Common myeloid progenitor, CD34-positive (primary cell): ENCODE data around the gene MAST2.
A peak's percentile ranks its signal among the peaks of the same experiment; 100 is the strongest.
"Not testable (repeated sequence)": the region's sequence is repeated elsewhere in the genome, so short reads cannot be mapped to it uniquely, and the experiment has no call there.

ENCODE experiments used
- CTCF ChIA-PET: fragments of 350-600 bp; sonication (Branson Sonifier 250); formaldehyde crosslinking; loops from one replicate; lab custom pipeline; 2021; ENCODE audit warnings: antibody characterized with exemption; lab: Charles Lee
- POLR2A ChIA-PET: fragments of 350-600 bp; sonication (Branson Sonifier 250); formaldehyde crosslinking; loops from one replicate; lab custom pipeline; 2021; ENCODE audit warnings: antibody characterized with exemption; lab: Charles Lee
- DNase-seq, 3 donors: peaks; one replicate each; pipeline versions ENCODE4 v3.0.0 to v3.0.0-alpha.2; 2013
- H3K27ac ChIP-seq, 2 experiments: 1 replicate in 1 of 2; 2 replicates in 1 of 2; pipeline ENCODE4 v1.7.0; 2013; ENCODE audit warnings: inconsistent platforms in 2 of 2, low read length in 2 of 2, mild to moderate bottlenecking in 2 of 2, low read depth in 1 of 2, moderate library complexity in 1 of 2; ENCODE audit not compliant: severe bottlenecking in 2 of 2, insufficient read depth in 1 of 2, poor library complexity in 1 of 2
- H3K27me3 ChIP-seq, 5 experiments: replicated peaks in 2 of 5; 1 replicate in 3 of 5; 2 replicates in 2 of 5; pipeline versions ENCODE4 v1.6.1 to v1.7.0; 2013; ENCODE audit warnings: low read length in 4 of 5, mild to moderate bottlenecking in 2 of 5, moderate library complexity in 2 of 5, inconsistent platforms in 1 of 5; ENCODE audit not compliant: insufficient read depth in 5 of 5, control insufficient read depth in 4 of 5
- H3K36me3 ChIP-seq, 4 experiments: 1 replicate in 2 of 4; 2 replicates in 2 of 4; pipeline versions ENCODE4 v1.6.1 to v1.7.0; 2013; ENCODE audit warnings: low read length in 3 of 4, control low read depth in 1 of 4, mild to moderate bottlenecking in 1 of 4; ENCODE audit not compliant: control insufficient read depth in 4 of 4, insufficient read depth in 4 of 4
- H3K4me1 ChIP-seq, 4 experiments: 1 replicate in 3 of 4; 2 replicates in 1 of 4; pipeline versions ENCODE4 v1.6.1 to v1.7.1; 2013; ENCODE audit warnings: low read length in 3 of 4, mild to moderate bottlenecking in 3 of 4, control low read depth in 1 of 4, inconsistent platforms in 1 of 4, moderate library complexity in 1 of 4; ENCODE audit not compliant: control insufficient read depth in 4 of 4, insufficient read depth in 4 of 4; ENCODE audit errors: control extremely low read depth in 1 of 4
- H3K4me3 ChIP-seq, 7 experiments: 1 replicate in 4 of 7; 2 replicates in 3 of 7; pipeline versions ENCODE4 v1.5.1 to v1.7.0; 2013; ENCODE audit warnings: mild to moderate bottlenecking in 7 of 7, low read length in 6 of 7, moderate library complexity in 6 of 7, inconsistent platforms in 2 of 7, low read depth in 2 of 7, control low read depth in 1 of 7; ENCODE audit not compliant: insufficient read depth in 4 of 7, control insufficient read depth in 1 of 7; ENCODE audit errors: extremely low read depth in 1 of 7
- H3K9me3 ChIP-seq, 5 experiments: 1 replicate in 4 of 5; 2 replicates in 1 of 5; pipeline versions ENCODE4 v1.6.1 to v1.7.1; 2013; ENCODE audit warnings: low read length in 4 of 5, mild to moderate bottlenecking in 2 of 5, inconsistent platforms in 1 of 5, low read depth in 1 of 5, moderate library complexity in 1 of 5; ENCODE audit not compliant: control insufficient read depth in 4 of 5, insufficient read depth in 2 of 5; ENCODE audit errors: control extremely low read depth in 1 of 5
- WGBS: methylation state at CpG from one replicate; pipeline ENCODE4 v1.1.5; 2013; ENCODE audit not compliant: insufficient coverage; 5-methylcytosine and 5-hydroxymethylcytosine counted together

Gene MAST2

GRCh38 chr1:45923343-45923742 is 119.9 kb downstream of the MAST2 start:
- DNase-seq, result no peak
- Histone ChIP-seq H3K27ac (no peak overlapping the region), H3K4me3 (no peak overlapping the region), H3K4me1 (peaks cover 0 to 11% (median 3%) of the 10 kb centered on the region in 4 experiments), H3K36me3 (no peaks in the 10 kb centered on the region), H3K9me3 (peaks cover 0 to 3% (median 0%) of the 10 kb centered on the region in 5 experiments), H3K27me3 (no peaks in the 10 kb centered on the region)
- 90% methylated on average over 2 of the region's 4 CpGs for WGBS
- POLR2A ChIA-PET, result no interaction called here
- CTCF ChIA-PET, result no interaction called here

DNA sequence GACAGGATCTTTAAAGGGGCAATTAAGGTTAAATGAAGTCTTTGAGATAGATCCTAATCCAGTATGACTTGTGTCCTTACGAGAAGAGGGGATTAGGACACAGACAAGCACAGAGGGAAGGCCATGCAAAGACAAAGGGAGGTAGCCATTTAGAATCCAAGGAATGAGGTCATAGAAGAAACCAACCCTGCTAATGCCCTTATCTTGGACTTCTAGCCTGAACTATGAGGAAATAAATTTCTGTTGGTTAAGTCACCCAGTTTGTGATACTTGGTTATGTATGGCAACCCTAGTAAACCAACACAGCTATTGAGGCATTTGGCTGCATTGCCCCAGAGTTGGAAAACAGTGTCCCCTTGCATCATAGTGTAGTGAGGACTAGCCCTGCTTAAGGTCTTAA is 121.3 kb downstream of the MAST2 start:
- Histone ChIP-seq H3K27ac (no peak overlapping the region), H3K9me3 (peaks cover 0 to 3% (median 0%) of the 10 kb centered on the region in 5 experiments), H3K4me1 (peaks cover 2 to 24% (median 11%) of the 10 kb centered on the region in 4 experiments), H3K4me3 (no peak overlapping the region), H3K36me3 (no peaks in the 10 kb centered on the region), H3K27me3 (no peaks in the 10 kb centered on the region)
- POLR2A ChIA-PET, result no interaction called here
- CTCF ChIA-PET, result no interaction called here
- WGBS, result 83% methylated on average over 1 of the region's 1 CpG
- DNase-seq, result no peak

- peaks cover 2 to 24% (median 11%) of the 10 kb centered on the region in 4 experiments for H3K4me1 ChIP-seq
- no peak overlapping the region for H3K27ac ChIP-seq
- no peaks in the 10 kb centered on the region for H3K27me3 ChIP-seq
- H3K36me3 ChIP-seq, result no peaks in the 10 kb centered on the region
- ChIA-PET CTCF (no interaction called here), POLR2A (interaction anchor here (0.7 kb wide), 1 partner anchor 134 kb away, joined by 3 read pairs; no protein-coding TSS in a partner anchor)
- 90% methylated on average over 2 of the region's 2 CpGs for WGBS
- H3K4me3 ChIP-seq, result no peak overlapping the region
- DNase-seq, result peak in 2 of 3 donors; percentile 20 to 33
- peaks cover 0 to 3% (median 0%) of the 10 kb centered on the region in 5 experiments for H3K9me3 ChIP-seq
Measured at GRCh38 chr1:45925728-45926287, 122.4 kb downstream of the MAST2 start.

DNA sequence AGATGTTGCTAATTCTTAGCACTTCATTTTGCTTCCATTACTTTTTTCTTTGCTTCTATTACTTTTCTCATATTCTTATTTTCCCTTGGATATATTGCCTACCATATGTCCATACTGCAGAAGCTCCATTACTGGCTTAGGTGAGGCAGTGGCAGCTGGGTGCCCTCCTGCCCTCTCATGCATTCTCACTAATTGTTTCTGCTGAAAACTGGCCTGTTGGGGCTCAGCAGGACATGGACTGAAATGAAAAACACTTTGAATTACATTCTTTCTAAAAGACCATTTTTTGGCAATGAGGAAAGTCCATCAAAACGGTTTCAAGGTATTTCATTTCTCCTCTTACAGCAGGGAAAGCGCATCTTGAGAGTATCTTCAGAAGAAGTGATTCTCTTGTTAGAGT is 122.9 kb downstream of the MAST2 start:
- Histone ChIP-seq H3K9me3 (peaks cover 0 to 3% (median 0%) of the 10 kb centered on the region in 5 experiments), H3K27me3 (no peaks in the 10 kb centered on the region), H3K27ac (no peak overlapping the region), H3K36me3 (no peaks in the 10 kb centered on the region), H3K4me3 (no peak overlapping the region), H3K4me1 (peaks cover 2 to 24% (median 11%) of the 10 kb centered on the region in 4 experiments)
- CTCF ChIA-PET, result no interaction called here
- DNase-seq, result no peak
- POLR2A ChIA-PET, result no interaction called here
- no CpG with 5 or more reads among the region's 2 CpGs for WGBS

- DNase-seq, H3K9me3 ChIP-seq, H3K27me3 ChIP-seq, POLR2A ChIA-PET, H3K4me3 ChIP-seq, H3K27ac ChIP-seq, CTCF ChIA-PET, H3K36me3 ChIP-seq: not testable (repeated sequence)
- H3K4me1 ChIP-seq, result peaks cover 2 to 24% (median 11%) of the 10 kb centered on the region in 4 experiments
- WGBS, result 95% methylated on average over 7 of the region's 14 CpGs
Measured at GRCh38 chr1:45927231-45927915, 124.0 kb downstream of the MAST2 start.

GRCh38 chr1:45928486-45929205 is 125.2 kb downstream of the MAST2 start:
- H3K4me1 ChIP-seq, result peaks cover 2 to 24% (median 11%) of the 10 kb centered on the region in 4 experiments
- CTCF ChIA-PET, result interaction anchor here (0.7 to 1.4 kb wide), 2 partner anchors 25 to 318 kb away, joined by 3 to 4 read pairs; no protein-coding TSS in a partner anchor
- no CpG with 5 or more reads among the region's 3 CpGs for WGBS
- POLR2A ChIA-PET, result no interaction called here
- H3K9me3 ChIP-seq, result no peaks in the 10 kb centered on the region
- no peak overlapping the region for H3K27ac ChIP-seq
- no peak for DNase-seq
- H3K4me3 ChIP-seq, result no peak overlapping the region
- no peaks in the 10 kb centered on the region for H3K27me3 ChIP-seq
- no peaks in the 10 kb centered on the region for H3K36me3 ChIP-seq
